GM04504 (cell line): ENCODE measurements around the gene SSH3.

Experiments used
- DNase-seq: peaks from one replicate; pipeline ENCODE4 v3.0.0-alpha.2; 2012; ENCODE audit warnings: low read depth

Gene SSH3

GRCh38 chr11:67268081-67268961, 35.0 kb upstream of the SSH3 start:
- DNase-seq = no peak

GRCh38 chr11:67268962-67269268, 34.4 kb upstream of the SSH3 start:
- no peak for DNase-seq

- no peak for DNase-seq
Measured at GRCh38 chr11:67269401-67270255, 33.7 kb upstream of the SSH3 start.

- no peak for DNase-seq
Measured at GRCh38 chr11:67270256-67271204, 32.8 kb upstream of the SSH3 start.

GRCh38 chr11:67271205-67271540, 32.2 kb upstream of the SSH3 start:
- DNase-seq = no peak

GRCh38 chr11:67271541-67272284, 31.6 kb upstream of the SSH3 start:
- DNase-seq = no peak

- DNase-seq = no peak
Measured at GRCh38 chr11:67272327-67273259, 30.7 kb upstream of the SSH3 start.

GRCh38 chr11:67273260-67273990, 29.9 kb upstream of the SSH3 start:
- no peak for DNase-seq

- no peak for DNase-seq
Measured at GRCh38 chr11:67274768-67275605, 28.3 kb upstream of the SSH3 start.

- DNase-seq = no peak
Measured at GRCh38 chr11:67275606-67276409, 27.5 kb upstream of the SSH3 start.

GRCh38 chr11:67276781-67277230, 26.5 kb upstream of the SSH3 start:
- DNase-seq = no peak

GRCh38 chr11:67277231-67277961, 25.9 kb upstream of the SSH3 start:
- no peak for DNase-seq

GRCh38 chr11:67278135-67278938, 25.0 kb upstream of the SSH3 start:
- DNase-seq = no peak

GRCh38 chr11:67278939-67279588, 24.3 kb upstream of the SSH3 start:
- no peak for DNase-seq

GRCh38 chr11:67279589-67280340, 23.6 kb upstream of the SSH3 start:
- no peak for DNase-seq
